22Rv1 (cell line): ENCODE results near the gene ARHGAP10.

ENCODE experiments used
- CTCF ChIP-seq: fragments of 450-650 bp; IDR thresholded peaks from 2 replicates; pipeline ENCODE4 v1.5.1; 2017; ENCODE audit warnings: mild to moderate bottlenecking
- ZFX ChIP-seq: fragments of 450-650 bp; IDR thresholded peaks from 2 replicates; pipeline ENCODE4 v1.6.1; 2017; ENCODE audit warnings: antibody characterized with exemption, borderline replicate concordance

GRCh38 chr4:147773261-147774184 is 41.6 kb downstream of the ARHGAP10 start:
- TF ChIP-seq CTCF = no peak
- no peak for TF ChIP-seq ZFX
